Measurements from ENCODE around the gene TUBGCP2.

The TUBGCP2 gene

DNA sequence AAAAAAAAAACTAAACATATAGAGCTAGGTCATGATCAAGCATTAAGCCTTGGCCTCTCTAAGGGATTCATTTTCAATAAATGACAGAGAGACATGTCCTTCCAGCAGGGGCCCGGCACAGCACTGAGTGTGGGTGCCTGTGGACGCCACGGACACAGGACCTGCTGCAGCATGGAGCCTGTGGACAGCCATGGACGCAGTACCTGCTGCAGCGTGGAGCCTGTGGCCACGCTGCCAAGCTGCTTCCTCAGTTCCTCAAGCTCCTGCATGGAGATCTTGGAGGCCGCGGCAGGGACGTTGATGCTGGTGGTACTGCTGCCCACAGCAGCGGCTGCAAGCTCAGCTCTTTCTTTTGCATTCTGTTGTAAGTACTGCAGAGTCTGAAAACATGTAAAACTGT is 9.4 kb downstream of the TUBGCP2 start:
- no peak for DNase-seq

DNA sequence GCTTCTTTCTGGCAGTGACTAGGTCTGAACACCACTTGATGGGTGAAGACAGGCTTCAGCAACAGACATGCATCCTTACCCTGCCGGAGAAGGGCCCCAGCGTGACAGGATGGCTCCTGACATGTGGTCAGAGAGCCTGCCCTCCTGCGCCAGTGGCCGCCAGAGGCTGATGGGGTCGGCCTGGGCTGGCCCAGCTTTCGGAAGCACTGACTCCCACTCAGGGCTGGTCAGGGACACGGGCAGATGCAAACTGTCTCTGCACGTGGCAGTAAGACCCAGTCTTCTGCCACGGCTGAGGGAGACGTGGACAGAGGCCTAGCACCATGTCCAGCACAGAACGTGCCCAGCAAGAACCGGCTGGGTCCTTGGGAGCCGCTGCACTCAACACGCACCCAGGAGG is 10.2 kb downstream of the TUBGCP2 start:
- no peak for DNase-seq

DNA sequence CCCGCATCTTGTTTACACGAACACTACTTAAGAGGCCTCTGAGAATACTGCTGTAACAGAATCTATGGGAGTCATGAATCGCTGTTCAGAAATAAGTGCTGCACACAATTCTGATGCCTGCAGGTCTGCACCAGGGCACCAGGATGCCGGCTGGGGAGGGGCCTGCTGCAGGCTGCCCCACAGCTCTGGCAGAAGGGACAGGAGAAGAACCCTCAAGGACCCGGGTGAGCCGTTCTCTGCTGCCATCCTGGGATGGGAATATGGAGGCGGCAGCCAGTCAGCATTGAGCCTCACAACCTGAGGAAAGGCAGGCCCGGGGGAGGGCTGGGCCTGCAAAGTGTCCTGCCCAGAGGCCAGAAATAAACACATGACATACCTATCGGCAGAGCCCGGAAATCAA is 11.2 kb downstream of the TUBGCP2 start:
- DNase-seq: no peak

DNA sequence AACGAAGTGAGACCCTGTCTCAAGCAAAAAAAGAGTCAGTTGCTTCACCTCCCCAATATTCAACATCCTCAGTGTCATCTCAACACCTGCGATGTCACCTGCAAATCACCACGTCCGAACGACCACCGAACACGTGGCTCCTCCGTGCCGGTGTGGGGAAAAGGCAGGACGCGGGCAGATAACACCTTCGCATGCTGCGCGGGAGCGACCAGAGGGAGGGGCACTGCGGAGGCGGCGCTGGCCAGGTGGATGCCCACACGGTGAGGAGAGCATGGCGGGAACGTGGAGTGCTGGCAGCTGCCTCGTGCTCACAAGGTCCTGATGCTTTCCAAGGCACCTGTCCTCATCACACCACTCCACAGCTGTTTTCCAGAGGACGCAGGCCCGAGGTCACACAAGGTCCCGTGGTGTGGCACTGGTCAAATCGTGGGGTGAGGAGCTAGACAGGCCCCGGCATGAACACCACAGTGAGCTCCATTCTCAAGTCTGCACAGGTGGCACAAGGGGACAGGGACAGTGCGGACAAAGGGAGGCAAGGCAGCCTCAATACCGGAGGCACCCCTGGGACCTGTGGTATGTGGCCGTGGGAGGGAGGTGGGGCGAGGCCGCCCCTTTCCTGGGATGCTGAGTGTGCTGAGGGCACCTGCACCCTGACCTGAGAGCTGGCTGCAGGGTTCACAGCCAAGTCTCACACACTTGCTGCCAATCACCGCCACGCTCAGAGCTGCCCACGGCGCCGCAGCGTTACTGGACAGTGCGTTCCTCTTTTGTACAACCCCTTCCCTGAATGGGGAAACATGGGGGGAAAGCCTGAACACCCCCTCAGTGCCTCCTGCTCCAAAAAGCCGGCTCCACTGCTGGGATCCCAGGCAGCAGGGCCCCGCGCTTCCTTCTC is 13.0 kb downstream of the TUBGCP2 start:
- no peak for DNase-seq

DNA sequence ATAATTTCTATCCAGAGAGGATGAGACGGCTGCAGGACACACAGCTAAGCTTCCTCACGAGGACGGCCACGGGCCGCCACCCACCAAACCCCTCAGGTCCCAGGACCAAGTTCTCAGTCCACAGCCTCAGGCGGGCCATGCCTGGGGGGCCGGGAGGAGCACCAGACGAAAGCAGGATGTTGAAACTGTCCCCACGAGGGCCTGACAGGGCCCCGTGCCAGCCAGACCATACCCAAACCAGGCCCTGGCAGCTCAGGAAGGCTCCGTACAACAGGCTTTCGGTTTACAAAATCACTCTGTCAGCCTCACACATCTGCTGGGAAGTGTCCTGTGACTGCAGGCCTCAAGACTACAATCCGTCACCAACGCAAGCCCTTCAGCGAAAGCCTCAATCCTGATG is 14.5 kb downstream of the TUBGCP2 start:
- DNase-seq: no peak

DNA sequence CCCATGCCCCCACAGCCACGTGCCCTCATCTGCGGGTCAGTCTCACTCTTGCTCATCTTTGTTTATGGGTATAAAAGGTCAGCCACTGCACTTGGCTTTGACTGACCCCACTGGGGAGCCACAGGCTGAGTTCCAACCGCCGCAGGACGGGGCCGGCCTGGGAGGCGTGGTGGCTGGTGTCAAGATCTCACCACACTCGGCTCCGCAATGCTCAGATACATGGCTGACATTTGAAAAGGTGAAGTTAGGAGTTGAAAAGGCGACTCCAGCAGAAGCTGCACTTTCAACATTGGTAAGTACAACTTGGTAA is 14.9 kb downstream of the TUBGCP2 start:
- DNase-seq: no peak

DNA sequence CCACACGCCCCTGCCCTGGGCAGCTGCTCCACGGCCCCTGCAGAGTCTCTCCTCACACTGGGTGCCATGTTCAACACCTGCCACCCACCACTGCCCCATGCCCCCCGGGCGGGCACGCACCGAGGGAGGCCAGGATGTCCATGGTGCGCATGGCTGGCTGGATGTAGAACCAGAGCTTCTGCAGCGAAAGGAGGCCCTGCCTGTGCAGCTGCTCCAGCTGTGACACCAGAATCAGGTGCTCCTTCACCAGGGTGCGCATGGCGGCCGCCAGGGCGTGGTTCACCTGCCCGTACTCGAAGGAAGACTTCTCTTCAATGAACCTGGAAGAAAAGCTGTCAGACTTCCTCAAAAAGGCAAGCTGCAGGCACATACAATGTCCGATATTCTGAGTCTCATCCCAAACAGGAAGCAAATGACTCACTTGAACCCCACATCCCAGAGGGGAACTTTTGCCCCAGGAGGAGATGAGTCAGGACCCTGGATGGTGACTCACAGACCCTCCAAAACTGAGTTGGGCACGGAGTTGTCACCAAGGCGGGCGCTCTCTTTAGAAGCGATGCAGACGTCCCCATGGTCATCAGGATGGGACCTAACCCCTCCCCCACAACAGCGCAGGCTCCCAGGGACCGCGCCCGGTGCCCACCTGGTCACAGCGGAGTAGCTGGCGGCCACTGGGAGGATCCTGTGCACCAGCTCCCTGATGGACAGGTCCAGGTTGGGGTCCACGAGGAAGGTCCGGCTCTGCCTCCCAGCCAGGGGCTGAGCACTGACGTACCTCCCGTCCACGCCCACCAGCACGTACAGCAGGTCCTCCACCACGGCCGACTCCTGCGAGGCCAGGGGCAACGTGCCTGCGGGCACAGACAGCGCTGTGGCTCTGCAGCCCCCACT is 15.5 kb downstream of the TUBGCP2 start:
- no peak for DNase-seq

DNA sequence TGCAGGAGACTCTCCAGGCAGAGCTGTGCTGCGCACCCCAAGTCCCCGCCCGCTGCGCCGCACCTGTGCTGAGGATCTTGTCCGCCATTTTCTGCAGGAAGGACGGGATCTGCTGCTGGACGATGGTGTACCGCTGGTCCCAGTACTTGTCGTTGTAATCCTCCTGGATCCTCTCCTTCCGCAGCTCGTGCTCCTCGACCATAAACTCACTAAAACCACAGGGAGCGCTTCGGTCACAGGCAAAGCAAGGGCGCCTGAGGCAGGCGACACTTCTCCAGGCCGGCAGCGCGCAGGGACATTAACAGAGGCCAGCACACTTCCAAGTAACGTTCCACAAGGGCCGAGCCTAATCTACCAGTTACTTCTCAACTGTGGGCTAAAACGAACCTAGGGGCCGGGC is 18.9 kb downstream of the TUBGCP2 start:
- no peak for DNase-seq

DNA sequence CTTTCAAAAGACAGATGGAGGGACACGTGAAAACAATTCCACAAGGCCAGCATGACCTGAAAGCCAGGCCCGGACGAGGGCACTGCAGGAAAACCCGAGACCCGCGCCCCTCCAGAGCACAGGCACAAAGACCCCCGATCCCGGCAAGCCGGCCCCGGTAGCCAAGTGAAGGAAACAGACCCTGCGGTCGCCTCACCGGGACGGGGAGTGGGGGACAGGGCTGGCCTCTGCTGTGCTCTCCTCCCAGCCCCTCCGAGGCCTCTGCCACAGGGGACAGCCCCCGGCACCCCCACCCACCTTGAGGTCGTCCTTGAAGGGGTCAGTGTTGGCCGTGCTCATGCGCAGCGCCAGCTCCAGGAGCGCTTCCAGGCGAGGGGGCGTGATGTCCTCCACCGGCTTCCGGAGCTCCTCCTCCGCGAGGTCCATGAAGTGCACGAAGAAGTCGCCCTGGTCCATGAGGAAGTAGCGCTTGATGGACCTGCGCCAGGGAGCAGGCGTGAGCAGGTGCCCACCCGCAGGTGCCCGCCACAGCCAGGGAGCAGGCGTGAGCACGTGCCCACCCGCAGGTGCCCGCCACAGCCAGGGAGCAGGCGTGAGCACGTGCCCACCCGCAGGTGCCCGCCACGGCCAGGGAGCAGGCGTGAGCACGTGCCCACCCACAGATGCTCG is 20.7 kb downstream of the TUBGCP2 start:
- no peak for DNase-seq

DNA sequence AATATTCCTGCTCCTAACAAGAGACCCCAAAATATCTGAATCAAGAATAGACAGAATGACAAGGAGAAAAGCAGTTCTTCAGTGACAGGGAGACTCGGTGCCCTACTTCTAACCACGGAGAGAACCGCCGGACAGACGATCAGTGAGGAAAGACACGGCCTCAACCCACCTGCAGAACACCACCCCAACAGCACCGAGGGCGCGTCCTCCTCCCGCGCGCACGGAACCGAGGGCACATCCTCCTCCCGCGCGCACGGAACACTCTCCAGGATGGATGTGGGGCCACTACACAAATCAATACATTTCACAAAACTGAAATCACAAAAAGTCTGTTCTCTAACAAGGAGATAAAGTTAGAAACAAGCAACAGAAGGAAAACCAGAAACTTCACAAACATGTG is 22.3 kb downstream of the TUBGCP2 start:
- DNase-seq: no peak

DNA sequence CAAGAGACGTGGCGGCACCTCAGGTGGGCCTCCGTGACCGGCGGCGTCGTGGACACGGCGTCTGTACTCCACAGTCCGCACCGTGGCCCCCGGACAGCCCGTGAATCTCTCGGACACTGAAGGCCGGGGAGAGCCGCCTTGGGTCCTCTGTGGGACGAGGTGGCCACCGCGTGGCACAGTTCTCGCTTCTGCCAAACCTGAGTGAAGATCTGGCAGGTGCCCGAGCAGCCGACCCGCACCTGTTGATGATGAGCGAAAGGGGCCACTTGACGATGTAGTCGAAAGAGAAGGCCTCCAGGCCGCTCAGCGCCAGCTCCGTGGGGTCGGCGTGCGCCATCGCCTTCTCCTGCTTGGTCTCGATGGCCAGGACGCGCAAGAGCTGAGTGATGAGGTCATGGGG is 23.5 kb downstream of the TUBGCP2 start:
- no peak for DNase-seq

DNA sequence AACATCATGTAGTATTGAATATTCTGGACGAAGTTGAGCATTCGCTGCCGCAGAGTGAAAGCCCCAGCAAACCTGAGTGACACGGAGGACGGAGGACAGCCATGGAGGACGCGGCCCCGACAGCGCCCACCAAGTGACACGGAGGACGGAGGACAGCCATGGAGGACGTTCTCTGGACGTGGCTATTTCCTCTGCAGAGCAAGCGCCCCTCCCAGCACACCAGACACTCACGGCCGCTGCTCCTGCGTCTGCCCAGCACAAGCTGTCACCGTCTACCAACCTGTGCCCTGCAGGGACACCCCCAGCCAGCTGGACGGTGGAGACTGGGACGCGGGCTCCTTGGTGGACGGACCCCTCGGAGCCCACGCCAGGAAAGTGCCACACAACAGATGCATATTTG is 24.7 kb downstream of the TUBGCP2 start:
- no peak for DNase-seq

DNA sequence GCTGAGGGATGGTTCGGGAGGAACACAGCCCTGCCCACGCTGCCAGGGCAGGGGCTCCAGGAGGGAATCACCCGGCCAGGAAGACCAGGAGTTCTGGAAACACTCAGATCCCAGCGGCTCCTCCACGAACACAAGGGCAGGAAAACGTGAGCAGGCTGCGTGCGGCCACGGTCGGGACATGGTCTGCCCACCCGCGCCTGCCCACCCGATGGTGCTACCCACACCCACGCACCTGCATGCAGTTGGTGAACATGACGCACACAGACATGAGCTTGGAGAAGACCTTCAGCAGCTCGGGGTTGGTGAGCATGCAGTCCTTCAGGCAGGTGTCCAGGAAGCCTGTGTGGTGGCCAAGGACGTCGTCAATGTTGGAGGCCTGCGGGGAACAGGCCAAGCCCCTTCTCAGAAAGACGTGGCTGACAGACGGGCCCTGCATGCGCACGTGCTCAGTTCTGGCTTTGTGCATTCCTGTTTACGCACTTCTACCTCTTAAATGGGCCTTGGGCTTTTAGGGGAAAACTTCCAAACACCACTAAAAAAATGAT is 25.8 kb downstream of the TUBGCP2 start:
- no peak for DNase-seq

DNA sequence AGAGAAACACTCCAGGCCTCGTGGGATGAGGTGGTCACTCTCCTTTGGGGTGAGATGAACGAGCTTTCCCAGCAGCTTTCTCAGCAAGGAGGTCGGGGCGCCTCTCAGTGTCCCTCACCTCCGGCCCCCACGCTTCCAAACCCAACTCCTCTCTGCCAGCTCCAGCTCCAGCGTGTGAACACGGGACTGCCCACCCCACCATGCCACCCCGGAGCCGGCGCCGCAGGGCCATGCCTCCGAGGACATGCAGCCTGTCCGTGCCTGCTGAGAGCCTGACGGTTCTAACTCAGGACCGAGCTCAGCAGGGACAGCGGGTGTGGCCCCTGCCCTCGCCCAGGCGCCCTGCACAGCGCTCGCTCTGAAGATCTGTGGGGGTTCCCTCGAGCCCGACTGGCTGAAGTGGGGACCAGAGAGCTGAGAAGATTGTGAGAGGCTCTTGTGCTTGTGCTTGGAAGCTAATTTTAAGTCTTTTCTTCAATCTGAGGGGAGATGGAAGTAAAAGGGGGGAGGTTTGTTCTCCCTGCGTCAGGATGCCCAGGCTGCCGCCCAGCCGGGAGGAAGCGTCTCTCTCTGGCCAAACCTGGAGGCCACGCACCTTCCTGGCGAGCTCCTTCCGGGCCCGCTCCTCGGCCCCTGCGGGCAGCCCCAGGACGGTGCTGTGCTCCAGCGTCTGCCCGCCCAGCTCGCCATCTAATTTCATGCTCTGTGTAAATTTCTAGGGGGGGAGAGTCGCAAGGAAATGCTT is 26.9 kb downstream of the TUBGCP2 start:
- DNase-seq: no peak

DNA sequence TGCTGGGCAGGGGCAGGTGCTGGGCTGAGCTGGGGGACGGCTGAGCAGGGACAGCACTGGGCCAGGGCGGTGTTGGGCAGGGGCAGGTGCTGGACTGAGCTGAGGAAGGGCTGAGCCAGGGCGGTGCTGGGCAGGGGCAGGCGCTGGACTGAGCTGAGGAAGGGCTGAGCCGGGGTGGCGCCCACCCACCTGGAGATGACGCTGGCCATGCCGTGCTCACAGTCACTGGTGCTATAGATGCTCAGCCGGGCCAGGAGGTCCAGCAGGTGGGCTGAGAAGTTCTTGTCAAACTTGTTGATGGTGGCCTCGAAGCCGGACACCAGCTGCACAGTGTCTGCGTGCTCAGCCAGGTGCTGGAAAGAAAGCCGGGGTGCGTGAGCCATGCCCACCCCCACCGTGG is 27.6 kb downstream of the TUBGCP2 start:
- DNase-seq: no peak

DNA sequence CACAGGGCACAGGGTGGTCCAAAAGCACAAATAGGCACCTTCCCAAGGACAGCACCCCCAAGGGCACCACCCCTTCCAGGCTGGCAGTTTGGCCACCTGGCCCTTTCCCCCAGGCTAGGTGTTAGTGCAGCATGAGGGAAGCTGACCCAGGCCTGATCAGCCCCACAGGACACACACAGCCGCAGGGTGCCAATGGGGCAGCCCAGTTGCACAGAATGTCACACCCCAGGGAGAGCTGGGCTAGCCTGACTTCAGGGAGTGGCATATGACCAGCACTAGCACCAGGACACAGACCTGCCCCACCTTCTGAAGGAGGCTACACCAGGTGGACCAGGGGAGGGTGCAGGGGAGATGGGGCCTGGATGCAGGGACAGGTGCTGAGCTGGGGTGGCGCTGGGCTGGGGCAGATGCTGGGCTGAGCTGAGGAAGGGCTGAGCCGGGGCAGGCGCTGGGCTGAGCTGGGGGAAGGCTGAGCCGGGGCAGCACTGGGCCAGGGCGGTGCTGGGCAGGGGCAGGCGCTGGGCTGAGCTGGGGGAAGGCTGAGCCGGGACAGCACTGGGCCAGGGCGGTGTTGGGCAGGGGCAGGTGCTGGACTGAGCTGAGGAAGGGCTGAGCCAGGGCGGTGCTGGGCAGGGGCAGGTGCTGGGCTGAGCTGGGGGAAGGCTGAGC is 28.1 kb downstream of the TUBGCP2 start:
- DNase-seq: no peak

DNA sequence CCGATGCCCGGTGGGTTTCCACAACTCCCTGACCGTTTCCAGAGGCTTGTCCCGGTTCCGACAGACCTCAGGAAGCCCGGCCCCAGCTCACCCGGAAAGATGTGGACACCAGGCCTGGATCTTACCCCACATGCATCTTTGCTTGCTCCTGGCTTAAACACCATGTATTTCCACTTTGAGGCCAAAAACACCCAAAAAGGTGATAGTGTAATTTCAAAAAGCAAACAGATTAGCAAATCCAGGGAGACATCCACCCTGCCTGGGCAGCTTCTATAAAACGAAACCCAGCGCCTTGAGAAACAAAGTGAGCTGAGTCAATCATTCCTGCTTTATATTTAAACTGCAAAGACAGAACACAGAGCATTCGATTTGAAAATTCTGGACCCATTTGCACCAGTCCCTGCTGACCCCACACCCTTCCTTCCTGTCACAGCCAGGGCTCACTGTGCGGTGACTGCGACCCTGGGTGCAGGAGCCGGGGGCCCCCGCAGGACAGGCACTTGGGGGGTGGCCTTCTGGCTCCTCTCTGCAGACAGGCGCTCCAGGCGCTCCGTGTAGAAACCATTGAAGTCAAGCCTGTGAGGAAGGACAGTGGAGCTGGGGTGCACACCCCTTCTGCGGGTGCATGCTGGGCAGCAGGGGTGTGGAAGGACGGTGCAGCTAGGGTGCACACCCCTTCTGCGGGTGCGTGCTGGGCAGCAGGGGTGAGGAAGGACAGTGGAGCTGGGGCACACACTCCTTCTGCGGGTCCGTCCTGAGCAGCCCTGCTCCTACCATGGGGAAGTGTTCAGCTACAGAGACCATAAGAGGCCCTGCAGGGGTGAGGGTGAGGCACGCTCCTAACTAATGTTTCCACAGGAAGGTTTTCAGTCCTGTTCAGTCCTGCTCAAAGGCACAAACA is 29.1 kb downstream of the TUBGCP2 start:
- no peak for DNase-seq

DNA sequence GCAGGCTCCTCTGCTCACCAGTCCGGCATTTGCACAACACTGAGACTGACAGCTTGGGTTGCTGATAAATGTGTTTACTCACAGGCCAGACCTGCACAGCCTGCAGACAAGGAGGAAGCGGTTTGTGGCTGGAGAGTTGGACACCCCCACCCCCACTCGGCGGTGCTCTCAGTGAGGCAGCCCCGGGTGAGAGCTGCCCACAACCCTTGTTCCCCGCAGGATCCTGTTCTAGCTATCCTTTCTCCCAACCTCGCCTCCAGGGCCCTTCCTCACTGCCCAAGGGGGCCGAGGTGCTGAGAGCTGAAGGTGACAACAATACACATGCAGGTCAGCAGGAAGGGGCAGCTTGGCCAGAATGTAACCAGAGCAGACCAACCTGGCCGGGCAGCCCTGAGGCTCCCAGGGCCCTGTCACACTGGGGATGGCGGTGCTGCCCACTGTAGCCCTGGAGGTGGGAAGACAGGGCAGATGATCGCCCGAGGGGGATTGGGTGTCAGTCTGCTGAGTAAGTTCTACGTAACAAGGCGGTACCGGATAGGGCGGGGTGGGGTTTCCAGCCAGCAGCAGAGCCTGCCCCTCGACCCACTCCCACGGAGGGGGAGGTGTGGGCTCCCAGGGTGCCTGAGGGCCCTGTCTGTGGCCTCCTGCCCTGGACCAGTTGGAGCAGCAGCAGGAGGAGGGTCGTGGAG is 30.0 kb downstream of the TUBGCP2 start:
- peak; percentile 72 for DNase-seq

DNA sequence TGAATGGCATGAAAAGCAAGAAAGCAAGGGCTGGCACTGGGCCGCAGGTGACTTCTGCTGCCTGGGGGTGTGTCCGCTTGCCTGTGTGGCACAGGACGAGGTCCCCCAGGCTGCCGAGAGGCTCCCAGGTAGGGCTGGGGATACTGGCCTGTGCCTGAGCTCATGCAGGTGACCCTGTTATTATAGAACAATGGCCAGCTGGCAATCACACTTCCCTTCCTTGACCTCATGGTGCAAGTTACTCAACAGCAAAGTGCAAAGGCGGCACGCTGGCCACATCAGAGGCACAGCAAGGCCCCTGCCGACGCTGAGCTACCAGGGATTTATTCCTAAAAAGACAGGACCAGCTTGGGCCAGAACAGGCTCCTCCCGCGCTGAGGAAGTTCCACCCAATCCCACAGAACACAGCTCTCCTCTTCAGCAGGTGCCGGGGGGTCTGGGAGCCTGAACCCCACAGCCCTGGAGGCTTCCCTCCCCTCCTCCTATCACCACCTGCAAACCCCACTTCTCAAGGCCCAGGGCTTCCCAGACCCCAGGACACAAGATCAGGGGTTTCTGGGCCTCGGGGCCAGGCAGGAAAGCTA is 30.6 kb downstream of the TUBGCP2 start:
- no peak for DNase-seq

All from CD4-positive, alpha-beta T cell treated with Interleukin-6 for 4 hours (primary cell).